Spleen (tissue), 7 donors: ENCODE results near the gene CD34.

ENCODE experiments used
- POLR2A ChIP-seq, 3 donors: fragments of 450-650 bp; IDR thresholded peaks; one replicate each; pipeline ENCODE4 v1.5.1; 2017; ENCODE audit warnings: antibody characterized with exemption in 3 of 3, mild to moderate bottlenecking in 1 of 3
- TF ChIP-seq, protein P1 (sequence below), 11 experiments: fragments of 200-600 bp in 7 of 11; fragments of 450-650 bp in 4 of 11; sonication (generic) in 4 of 11; IDR thresholded peaks in 8 of 11; conservative IDR thresholded peaks in 3 of 11; 1 replicate in 7 of 11; 2 replicates in 4 of 11; pipeline versions ENCODE4 v1.4.0 to v1.8.0; 2016 to 2021; ENCODE audit warnings: antibody characterized with exemption in 11 of 11, inconsistent platforms in 4 of 11, mild to moderate bottlenecking in 1 of 11
- donor health status: DM: no; HTN: no; CAD: no; lungs with moderate emphysema.
- donor health status: DM: no; HTN: no; CAD: no.
- donor health status: DM: no; HTN: no; CAD: no.

DNA sequence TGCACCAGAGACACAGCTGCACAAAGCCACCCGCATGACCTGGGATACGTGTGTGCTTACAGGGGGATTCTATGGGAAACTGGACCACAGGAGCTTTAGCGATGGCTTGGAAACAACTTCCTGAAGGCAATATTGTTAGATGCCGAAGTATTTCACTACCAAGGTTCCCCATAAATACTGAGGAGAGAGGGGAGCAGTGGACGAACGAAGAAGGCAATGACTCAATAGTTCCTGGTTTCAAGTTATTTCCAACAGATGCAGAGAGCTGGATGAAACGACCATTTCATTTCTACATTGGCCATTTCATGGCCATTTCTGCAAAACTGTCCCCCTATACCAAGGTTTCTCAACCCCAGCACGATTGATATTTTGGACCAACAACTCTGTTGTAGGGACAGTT, 61.3 kb downstream of the CD34 start:
- TF ChIP-seq, protein P1, sequence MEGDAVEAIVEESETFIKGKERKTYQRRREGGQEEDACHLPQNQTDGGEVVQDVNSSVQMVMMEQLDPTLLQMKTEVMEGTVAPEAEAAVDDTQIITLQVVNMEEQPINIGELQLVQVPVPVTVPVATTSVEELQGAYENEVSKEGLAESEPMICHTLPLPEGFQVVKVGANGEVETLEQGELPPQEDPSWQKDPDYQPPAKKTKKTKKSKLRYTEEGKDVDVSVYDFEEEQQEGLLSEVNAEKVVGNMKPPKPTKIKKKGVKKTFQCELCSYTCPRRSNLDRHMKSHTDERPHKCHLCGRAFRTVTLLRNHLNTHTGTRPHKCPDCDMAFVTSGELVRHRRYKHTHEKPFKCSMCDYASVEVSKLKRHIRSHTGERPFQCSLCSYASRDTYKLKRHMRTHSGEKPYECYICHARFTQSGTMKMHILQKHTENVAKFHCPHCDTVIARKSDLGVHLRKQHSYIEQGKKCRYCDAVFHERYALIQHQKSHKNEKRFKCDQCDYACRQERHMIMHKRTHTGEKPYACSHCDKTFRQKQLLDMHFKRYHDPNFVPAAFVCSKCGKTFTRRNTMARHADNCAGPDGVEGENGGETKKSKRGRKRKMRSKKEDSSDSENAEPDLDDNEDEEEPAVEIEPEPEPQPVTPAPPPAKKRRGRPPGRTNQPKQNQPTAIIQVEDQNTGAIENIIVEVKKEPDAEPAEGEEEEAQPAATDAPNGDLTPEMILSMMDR (IDR thresholded peaks at IDR 0.05 in 8 of 11, conservative IDR thresholded peaks at IDR 0.05 in 3 of 11), result no peak
- TF ChIP-seq POLR2A (IDR thresholded peaks at IDR 0.05), result no peak
